Erythroblast (primary cell): Measurements from ENCODE around the gene PLP1.

Experiments
- GATA1 ChIP-seq: IDR thresholded peaks from 2 replicates; pipeline ENCODE4 v1.6.1; 2011; ENCODE audit warnings: low read depth, mild to moderate bottlenecking, control low read depth, low read length, moderate library complexity
- POLR2A ChIP-seq: IDR thresholded peaks from 2 replicates; pipeline ENCODE4 v1.6.1; 2011; ENCODE audit warnings: mild to moderate bottlenecking, low read length

- TF ChIP-seq POLR2A: no peak
- TF ChIP-seq GATA1: no peak
These were observed 43.6 kb upstream of the PLP1 start for GRCh38 chrX:103733017-103733416.
